HG03060 (cell line): Measurements from ENCODE around the gene NATD1.
A peak's percentile ranks its signal among the peaks of the same experiment; 100 is the strongest.

Experiments
- ATAC-seq: cut with Tn5 transposase; IDR thresholded peaks from one replicate; pipeline ENCODE4 v1.9.1; 2021; ENCODE audit warnings: low read depth, moderate number of reproducible peaks; ENCODE audit not compliant: unreplicated experiment

NATD1 gene

DNA sequence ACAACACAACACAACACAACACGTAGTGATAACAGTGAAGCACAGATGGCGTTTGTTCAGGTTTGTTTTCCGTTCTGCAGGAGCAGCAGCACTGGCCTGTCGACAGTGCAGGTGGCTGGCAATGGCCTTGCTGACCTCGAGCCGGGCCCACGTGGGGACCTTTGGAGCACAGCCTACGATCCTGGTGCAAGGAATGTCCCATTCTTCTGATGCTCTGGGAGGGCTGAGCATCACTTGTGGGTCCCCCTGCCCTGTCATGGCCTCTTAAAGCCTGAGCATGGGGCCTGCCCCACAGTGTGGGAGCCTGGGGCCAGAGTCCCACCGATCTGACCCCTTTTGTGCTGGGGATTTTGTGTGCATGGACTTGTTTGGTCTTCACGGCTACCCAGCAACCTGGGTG lies 38.1 kb upstream of the NATD1 start:
- no peak for ATAC-seq

DNA sequence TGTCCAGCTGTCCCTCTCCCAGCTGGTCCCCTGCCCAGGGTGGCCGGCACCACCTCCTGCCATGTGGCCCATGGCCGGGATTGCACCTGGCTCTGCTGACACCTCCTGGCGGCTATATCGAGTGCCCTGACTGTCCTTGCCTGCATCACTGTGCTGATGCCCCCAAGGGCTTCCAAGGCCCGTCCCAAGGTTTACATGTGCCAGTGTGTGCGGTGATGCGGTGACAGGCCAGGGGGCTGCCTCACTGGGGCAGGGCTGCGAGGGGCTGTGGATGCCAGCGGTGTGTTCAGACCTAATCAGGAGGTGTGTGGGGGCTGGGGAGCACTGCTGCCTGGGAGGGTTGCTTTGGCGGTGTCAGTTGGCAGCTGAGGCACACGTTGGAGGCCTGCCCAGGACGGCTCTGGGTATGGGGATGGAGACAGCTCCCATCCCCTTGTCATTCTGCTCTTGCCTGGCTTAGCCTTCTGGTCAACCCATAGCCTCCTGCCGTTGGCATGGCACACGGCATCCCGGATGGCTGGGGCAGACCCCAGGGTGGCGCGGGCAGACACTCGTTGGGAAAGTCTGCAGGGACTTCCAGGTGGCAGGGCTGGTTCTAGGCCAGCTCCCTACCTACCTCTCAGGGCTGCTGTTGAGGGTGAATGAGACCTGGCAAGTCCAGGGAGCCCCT lies 36.8 kb upstream of the NATD1 start:
- no peak for ATAC-seq

GRCh38 chr17:21289175-21289901 lies 36.1 kb upstream of the NATD1 start:
- no peak for ATAC-seq

DNA sequence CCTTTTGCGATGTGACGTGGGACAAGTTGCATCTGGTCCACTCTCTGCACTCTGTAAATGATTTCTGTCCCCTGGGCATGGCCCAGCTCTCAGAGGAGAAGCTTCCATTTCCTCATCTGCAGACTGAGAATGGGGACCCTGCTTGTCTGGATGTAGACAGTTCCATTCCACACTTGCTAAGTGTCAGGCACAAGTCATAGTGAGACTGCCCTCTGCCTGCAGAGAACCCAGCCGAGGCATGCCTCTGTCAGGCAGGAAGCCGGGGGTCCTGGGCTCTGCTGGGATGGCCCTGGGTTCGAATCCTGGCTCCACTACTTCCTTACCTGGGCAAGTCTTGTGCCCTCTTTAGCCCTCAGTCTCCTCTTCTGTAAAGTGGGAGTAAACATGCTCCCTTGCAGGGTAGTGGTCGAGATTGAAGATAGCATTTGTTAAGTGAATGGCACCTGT lies 35.4 kb upstream of the NATD1 start:
- ATAC-seq, result peak; percentile 12

DNA sequence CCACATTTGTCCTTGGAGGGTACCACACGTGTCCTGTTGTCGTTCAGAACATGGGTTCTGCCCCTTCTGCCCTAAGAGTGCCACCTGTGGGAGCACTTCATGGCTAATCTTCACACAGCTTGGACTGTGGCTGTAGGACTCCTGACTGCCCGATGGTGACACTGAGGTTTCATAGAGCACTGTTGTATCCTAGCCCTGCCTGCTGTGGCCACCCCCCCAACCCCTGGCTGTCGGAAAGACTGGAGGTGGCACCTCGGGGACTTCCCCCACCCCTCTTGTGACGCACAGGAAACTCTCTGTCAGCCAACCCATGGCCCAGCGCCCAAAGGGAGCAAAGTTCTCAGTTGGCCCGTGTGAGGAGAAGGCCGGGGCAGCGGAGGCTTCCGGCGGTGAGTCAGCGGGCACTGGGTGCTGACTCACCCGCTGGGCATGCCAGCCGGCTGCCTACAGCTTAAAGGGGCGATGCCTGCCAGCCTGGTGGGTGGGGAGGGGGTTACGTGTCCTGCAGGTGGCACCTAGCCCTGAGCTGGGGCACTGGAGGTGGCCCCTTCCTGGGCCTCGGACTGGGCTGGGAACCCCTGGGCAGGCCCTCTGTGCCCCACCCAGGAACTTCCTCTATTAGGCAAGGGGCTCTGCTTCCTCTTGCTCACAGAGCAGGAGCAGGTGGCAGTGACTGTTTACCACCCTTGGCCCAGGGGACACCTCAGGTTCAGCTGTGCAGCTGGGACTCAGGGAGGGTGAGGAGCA lies 34.7 kb upstream of the NATD1 start:
- peak; percentile 21 for ATAC-seq

DNA sequence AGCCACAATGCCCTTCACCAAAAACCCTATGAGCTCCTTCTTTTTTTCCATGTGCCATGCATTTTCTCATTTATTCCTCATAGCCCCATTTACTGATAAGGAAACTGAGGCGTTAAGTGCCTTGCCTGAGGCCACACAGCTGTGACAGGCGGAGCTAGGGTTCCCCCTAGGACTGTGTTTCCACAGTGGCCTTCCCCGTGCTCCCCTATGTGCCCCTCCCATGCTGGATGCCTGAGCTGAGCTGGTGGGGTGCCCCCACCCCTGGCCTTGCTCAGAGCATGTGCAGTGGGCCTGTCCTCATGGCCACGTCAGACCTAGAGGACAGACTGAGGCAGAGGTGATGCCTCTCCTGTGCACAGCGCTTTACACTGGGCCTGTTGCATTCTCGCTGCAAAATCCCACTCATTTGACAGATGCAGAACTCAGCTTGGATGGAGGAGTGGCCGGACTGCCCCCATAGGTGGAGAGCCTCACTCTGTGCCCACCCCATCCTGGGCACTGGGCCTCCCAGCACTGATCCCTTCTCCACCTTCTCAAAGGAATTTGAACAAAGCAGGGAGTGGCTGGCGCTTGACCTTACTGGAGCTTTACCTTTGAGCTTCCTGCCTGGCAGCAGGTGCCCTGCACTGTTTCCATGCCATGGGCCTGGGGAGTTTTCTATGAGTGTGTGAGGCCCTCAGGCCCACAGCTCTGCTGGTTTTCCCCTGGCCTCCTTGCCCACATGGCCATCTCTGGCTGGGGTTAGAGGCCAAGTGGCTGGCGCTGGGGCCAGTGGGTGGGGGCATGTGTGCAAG lies 33.9 kb upstream of the NATD1 start:
- ATAC-seq, result no peak

- no peak for ATAC-seq
Measured at GRCh38 chr17:21286066-21286770, 33.0 kb upstream of the NATD1 start.

GRCh38 chr17:21285164-21286065 lies 32.2 kb upstream of the NATD1 start:
- ATAC-seq, result no peak

DNA sequence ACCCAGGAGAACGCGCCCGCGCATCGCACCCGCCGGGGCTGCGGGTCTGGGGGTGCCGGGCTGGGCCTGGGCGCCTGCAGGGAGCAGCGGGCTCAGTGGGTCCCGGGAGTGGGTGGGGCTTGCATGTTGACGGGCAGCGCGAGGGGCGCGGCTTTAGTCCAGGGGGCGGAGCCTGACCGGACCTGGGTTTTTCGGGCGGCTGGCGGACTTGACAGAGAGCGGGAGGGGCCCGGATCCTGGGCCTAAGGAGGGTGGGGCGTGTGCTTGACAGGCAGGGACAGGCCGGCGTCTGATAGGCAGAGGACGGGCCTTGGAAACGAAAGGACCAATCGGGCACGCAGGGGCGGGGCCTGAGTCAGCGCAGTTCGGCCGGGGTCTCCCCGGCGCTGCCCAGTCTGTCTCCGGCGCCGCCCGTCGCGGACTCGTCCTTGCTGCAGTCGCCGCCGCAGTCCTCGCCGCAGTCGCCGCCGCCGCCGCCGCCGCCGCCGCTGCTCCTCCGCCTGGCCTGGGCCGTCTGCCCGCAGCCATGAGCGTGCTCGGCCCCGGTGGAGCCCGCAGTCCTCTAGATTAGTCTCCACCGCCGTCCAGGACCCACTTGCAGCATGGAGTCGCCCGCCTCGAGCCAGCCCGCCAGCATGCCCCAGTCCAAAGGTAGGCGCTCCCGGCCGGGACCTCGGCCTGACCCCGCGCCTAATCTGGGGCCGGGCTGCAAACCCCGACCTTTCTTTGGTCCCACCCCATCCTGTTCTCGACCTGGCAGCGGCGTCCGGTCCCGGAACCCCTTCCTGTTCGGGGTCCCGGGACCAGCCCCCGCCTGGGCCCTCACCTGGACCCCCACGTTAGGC lies 31.3 kb upstream of the NATD1 start, which contains the start of gene MAP2K3:
Gene MAP2K3, plus strand, starts transcription at position 393 of the 845 bp plus-strand sequence. Its CDS starts 210 bp downstream, at position 603.
- ATAC-seq, result peak; percentile 52

- ATAC-seq, result peak; percentile 0
Measured at GRCh38 chr17:21283482-21284318, 30.5 kb upstream of the NATD1 start.

- no peak for ATAC-seq
Measured at GRCh38 chr17:21282850-21283249, 29.6 kb upstream of the NATD1 start.

GRCh38 chr17:21282231-21282630 lies 29.0 kb upstream of the NATD1 start:
- ATAC-seq, result no peak

GRCh38 chr17:21280081-21280518 lies 26.9 kb upstream of the NATD1 start:
- peak; percentile 23 for ATAC-seq

DNA sequence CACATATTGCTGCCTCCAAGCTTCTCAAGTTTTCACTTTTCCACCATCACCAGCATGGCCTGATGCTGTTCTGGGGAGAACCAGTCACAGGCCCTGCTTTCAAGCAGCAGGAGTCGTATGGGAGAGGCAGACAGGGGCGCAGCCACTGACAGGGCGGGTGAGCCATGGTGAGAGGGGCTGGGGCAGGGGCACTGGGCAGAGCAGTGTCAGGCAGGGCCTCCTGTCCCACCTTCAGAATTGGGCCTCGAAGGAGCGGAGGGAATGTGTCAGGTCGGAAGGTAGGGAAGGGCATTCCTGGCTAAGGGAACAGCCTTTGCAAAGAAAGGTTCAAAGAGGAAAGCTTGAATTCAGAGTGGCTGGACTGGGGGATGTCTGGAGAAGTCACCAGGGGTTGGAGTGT lies 26.4 kb upstream of the NATD1 start:
- no peak for ATAC-seq

GRCh38 chr17:21279198-21279535 lies 26.0 kb upstream of the NATD1 start:
- no peak for ATAC-seq

DNA sequence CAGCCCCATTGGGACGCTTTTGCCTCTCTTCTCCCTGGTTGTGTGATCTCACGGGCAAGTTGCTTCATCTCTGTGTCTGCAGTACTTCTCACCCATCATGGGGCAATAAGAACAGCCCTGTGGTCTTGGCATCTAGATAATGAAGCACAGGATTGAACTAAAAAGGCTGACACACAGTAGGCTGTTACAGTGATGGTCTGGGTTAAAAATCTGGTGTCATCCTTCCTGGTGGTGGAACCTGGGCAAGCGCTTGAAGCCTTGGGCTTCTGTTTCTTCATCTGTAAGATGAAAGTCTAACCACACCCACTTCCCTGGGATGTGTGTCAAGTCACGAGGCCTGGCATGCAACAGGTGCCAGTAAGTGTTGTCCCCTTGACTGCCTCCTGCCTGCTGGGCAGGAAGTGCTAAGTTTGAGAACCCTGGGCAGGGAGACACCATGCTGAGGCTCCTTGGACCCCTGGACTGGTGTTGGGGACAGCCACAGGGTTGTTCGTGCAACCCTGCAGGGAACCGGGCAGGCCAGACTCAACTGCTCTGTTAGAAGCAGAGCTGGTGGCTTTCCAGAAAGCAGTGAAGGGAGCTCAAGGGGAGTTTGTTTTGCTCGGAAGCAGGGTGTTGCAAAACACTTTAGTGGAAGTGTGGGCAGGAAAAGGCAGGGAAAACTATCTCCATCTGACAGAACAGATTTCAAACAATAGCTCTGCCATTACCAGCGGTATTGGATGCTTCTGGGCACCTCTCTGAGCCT lies 25.4 kb upstream of the NATD1 start:
- no peak for ATAC-seq
